ENCODE measurements around the gene ELP2.

ELP2 gene

GRCh38 chr18:36179562-36180355, 50.1 kb downstream of the ELP2 start:
- Histone ChIP-seq H3K27ac (peak overlapping the region; percentile 39), H3K27me3 (ENCODE audit: control insufficient read depth, insufficient read depth, low read length) (no peaks in the 10 kb centered on the region), H3K9ac (no peak overlapping the region), H2AFZ (peak overlapping the region; percentile 24), H3K4me3 (ENCODE audit: low read depth, low read length) (no peak overlapping the region), H3K9me3 (ENCODE audit: control insufficient read depth, low read length) (no peaks in the 10 kb centered on the region), H3K4me1 (no peaks in the 10 kb centered on the region), H3K79me2 (no peaks in the 10 kb centered on the region), H3K4me2 (ENCODE audit: low read length) (peak overlapping the region; percentile 18), H3K36me3 (ENCODE audit: control insufficient read depth, insufficient read depth, low read length) (no peaks in the 10 kb centered on the region)
- no peak for TF ChIP-seq CTCF (IDR thresholded peaks at IDR 0.05)

- no peak overlapping the region for H3K4me3 ChIP-seq (ENCODE audit: low read depth, low read length)
- H3K36me3 ChIP-seq (ENCODE audit: control insufficient read depth, insufficient read depth, low read length): no peaks in the 10 kb centered on the region
- no peak overlapping the region for H3K27ac ChIP-seq
- H3K79me2 ChIP-seq: no peaks in the 10 kb centered on the region
- no peak for TF ChIP-seq CTCF (IDR thresholded peaks at IDR 0.05)
- H3K27me3 ChIP-seq (ENCODE audit: control insufficient read depth, insufficient read depth, low read length): no peaks in the 10 kb centered on the region
- H3K4me2 ChIP-seq (ENCODE audit: low read length): no peak overlapping the region
- H2AFZ ChIP-seq: no peak overlapping the region
- no peaks in the 10 kb centered on the region for H3K9me3 ChIP-seq (ENCODE audit: control insufficient read depth, low read length)
- no peaks in the 10 kb centered on the region for H3K4me1 ChIP-seq
- H3K9ac ChIP-seq: no peak overlapping the region
Observed at GRCh38 chr18:36181441-36181840, 51.7 kb downstream of the ELP2 start.

GRCh38 chr18:36181898-36182506, 52.3 kb downstream of the ELP2 start:
- H3K79me2 ChIP-seq: no peaks in the 10 kb centered on the region
- H3K4me2 ChIP-seq (ENCODE audit: low read length): no peak overlapping the region
- H3K9ac ChIP-seq: no peak overlapping the region
- H3K4me3 ChIP-seq (ENCODE audit: low read depth, low read length): no peak overlapping the region
- H3K4me1 ChIP-seq: no peaks in the 10 kb centered on the region
- H2AFZ ChIP-seq: no peak overlapping the region
- no peaks in the 10 kb centered on the region for H3K36me3 ChIP-seq (ENCODE audit: control insufficient read depth, insufficient read depth, low read length)
- no peaks in the 10 kb centered on the region for H3K27me3 ChIP-seq (ENCODE audit: control insufficient read depth, insufficient read depth, low read length)
- TF ChIP-seq CTCF (IDR thresholded peaks at IDR 0.05): no peak
- H3K27ac ChIP-seq: no peak overlapping the region
- no peaks in the 10 kb centered on the region for H3K9me3 ChIP-seq (ENCODE audit: control insufficient read depth, low read length)

GRCh38 chr18:36183033-36183432, 53.3 kb downstream of the ELP2 start:
- no peak for TF ChIP-seq CTCF (IDR thresholded peaks at IDR 0.05)
- peaks cover 2% of the 10 kb centered on the region for H3K4me1 ChIP-seq

More at GRCh38 chr18:36183033-36183432, 53.3 kb downstream of the ELP2 start:
- Histone ChIP-seq H3K27me3 (ENCODE audit: control insufficient read depth, insufficient read depth, low read length) (no peaks in the 10 kb centered on the region), H2AFZ (no peak overlapping the region), H3K9ac (no peak overlapping the region), H3K36me3 (ENCODE audit: control insufficient read depth, insufficient read depth, low read length) (no peaks in the 10 kb centered on the region), H3K9me3 (ENCODE audit: control insufficient read depth, low read length) (no peaks in the 10 kb centered on the region), H3K79me2 (no peaks in the 10 kb centered on the region), H3K4me2 (ENCODE audit: low read length) (no peak overlapping the region), H3K4me3 (ENCODE audit: low read depth, low read length) (no peak overlapping the region), H3K27ac (no peak overlapping the region)
